ENCODE data around the gene RBM24.

RBM24 gene

GRCh38 chr6:17343215-17343614 is 62.1 kb downstream of the RBM24 start:
- DNase-seq, result no peak
- H3K4me3 Mint-ChIP-seq, result no peak overlapping the region
- no peaks in the 10 kb centered on the region for H3K4me1 Mint-ChIP-seq
- H3K9me3 Mint-ChIP-seq, result peaks cover 13% of the 10 kb centered on the region
- no peak for ATAC-seq
- H3K27me3 Mint-ChIP-seq, result peaks cover 2% of the 10 kb centered on the region
- H3K36me3 Mint-ChIP-seq (ENCODE audit: low read depth), result no peaks in the 10 kb centered on the region
- no peak overlapping the region for H3K27ac Mint-ChIP-seq
